IMR-90 (cell line): ENCODE results near the gene INPP5D. TPM values are rescaled to one million over a fixed set of nuclear protein-coding genes. Genes with fewer than 3 reads are reported as not detected.

ENCODE experiments used
- ATAC-seq: fragments of 200-7000 bp; cut with Tn5 transposase; 2 replicates; pipeline ENCODE4 v1.9.1; 2020; ENCODE audit warnings: low read depth, mild to moderate bottlenecking, moderate library complexity
- BruUV-seq: library from RNA; stranded (reverse); fragments of 400-500 nt; replicated peaks from 2 replicates; lab custom pipeline; 2021; lab: Mats Ljungman, UMichigan
- CTCF ChIA-PET: fragments of 300-600 bp; formaldehyde crosslinking; extraction: SDS; loops from one replicate; lab custom pipeline; 2021; ENCODE audit warnings: antibody characterized with exemption; lab: Yijun Ruan, JAX
- POLR2A ChIA-PET: fragments of 300-600 bp; sonication (Branson Sonifier 250); formaldehyde crosslinking; loops from one replicate; lab custom pipeline; 2022; ENCODE audit warnings: antibody characterized with exemption; ENCODE audit not compliant: unreplicated experiment; lab: Charles Lee
- DNase-seq: peaks from one replicate; pipeline ENCODE4 v3.0.0; 2013
- H2AFZ ChIP-seq: replicated peaks from 2 replicates; pipeline ENCODE3; 2013; ENCODE audit warnings: low read length, mild to moderate bottlenecking; ENCODE audit not compliant: poor library complexity
- H2AK5ac ChIP-seq: 2 replicates; pipeline ENCODE4 v1.6.1; 2013; ENCODE audit warnings: low read depth, low read length, inconsistent platforms
- H2AK9ac ChIP-seq: replicated peaks from 2 replicates; pipeline ENCODE3; 2013; ENCODE audit warnings: mild to moderate bottlenecking, low read depth, low read length, moderate library complexity; ENCODE audit not compliant: poor library complexity
- H2BK120ac ChIP-seq: 2 replicates; pipeline ENCODE4 v1.6.1; 2013; ENCODE audit warnings: low read depth, low read length, inconsistent platforms
- H2BK15ac ChIP-seq: 3 replicates; pipeline ENCODE4 v1.6.1; 2013; ENCODE audit warnings: low read depth, low read length, inconsistent platforms
- H2BK20ac ChIP-seq: 2 replicates; pipeline ENCODE4 v1.6.1; 2013; ENCODE audit warnings: low read depth, mild to moderate bottlenecking, inconsistent platforms, low read length, moderate library complexity
- H2BK5ac ChIP-seq: 2 replicates; pipeline ENCODE4 v1.6.1; 2013; ENCODE audit warnings: mild to moderate bottlenecking, low read depth, low read length, inconsistent platforms; ENCODE audit not compliant: poor library complexity, severe bottlenecking
- H3K14ac ChIP-seq: replicated peaks from 2 replicates; pipeline ENCODE4 v1.6.1; 2013; ENCODE audit warnings: low read depth, low read length, inconsistent platforms
- H3K18ac ChIP-seq: 2 replicates; pipeline ENCODE4 v1.6.1; 2013; ENCODE audit warnings: low read depth, low read length, control low read depth
- H3K23ac ChIP-seq: 2 replicates; pipeline ENCODE4 v1.6.1; 2013; ENCODE audit warnings: low read depth, low read length, inconsistent platforms
- H3K27ac ChIP-seq: 2 replicates; pipeline ENCODE4 v1.5.1; 2013; ENCODE audit warnings: mild to moderate bottlenecking, control low read depth, low read length; ENCODE audit not compliant: insufficient read depth
- H3K27me3 ChIP-seq: 2 replicates; pipeline ENCODE4 v1.6.1; 2013; ENCODE audit warnings: low read length; ENCODE audit not compliant: control insufficient read depth, insufficient read depth
- H3K36me3 ChIP-seq: 2 replicates; pipeline ENCODE4 v1.6.1; 2013; ENCODE audit warnings: low read length, mixed read lengths; ENCODE audit not compliant: control insufficient read depth, insufficient read depth
- H3K4ac ChIP-seq: 2 replicates; pipeline ENCODE4 v1.6.1; 2013; ENCODE audit warnings: low read depth, low read length, inconsistent platforms
- H3K4me1 ChIP-seq: 2 replicates; pipeline ENCODE4 v1.6.1; 2013; ENCODE audit warnings: low read length, mixed read lengths; ENCODE audit not compliant: control insufficient read depth, insufficient read depth
- H3K4me2 ChIP-seq: 2 replicates; pipeline ENCODE4 v1.6.1; 2013; ENCODE audit warnings: low read depth, mild to moderate bottlenecking, control low read depth, low read length, moderate library complexity
- H3K4me3 ChIP-seq: 2 replicates; pipeline ENCODE4 v1.5.1; 2013; ENCODE audit warnings: low read depth, mild to moderate bottlenecking, control low read depth, low read length, moderate library complexity; ENCODE audit not compliant: insufficient read depth
- H3K56ac ChIP-seq: 2 replicates; pipeline ENCODE4 v1.6.1; 2013; ENCODE audit warnings: low read length, inconsistent platforms; ENCODE audit not compliant: insufficient read depth; ENCODE audit errors: extremely low read depth
- H3K79me1 ChIP-seq, 2 experiments: 2 replicates each; pipeline ENCODE4 v1.6.1; 2013; ENCODE audit warnings: low read length in 2 of 2, inconsistent platforms in 1 of 2, low read depth in 1 of 2
- H3K9ac ChIP-seq: 2 replicates; pipeline ENCODE4 v1.6.1; 2013; ENCODE audit warnings: low read depth, low read length, control low read depth
- H3K9me1 ChIP-seq: 2 replicates; pipeline ENCODE4 v1.6.1; 2013; ENCODE audit warnings: low read length, inconsistent platforms; ENCODE audit not compliant: insufficient read depth
- H3K9me3 ChIP-seq: 2 replicates; pipeline ENCODE4 v1.6.1; 2013; ENCODE audit warnings: low read length; ENCODE audit not compliant: control insufficient read depth, insufficient read depth
- H4K20me1 ChIP-seq: 2 replicates; pipeline ENCODE4 v1.6.1; 2013; ENCODE audit warnings: low read length, inconsistent platforms; ENCODE audit not compliant: insufficient read depth
- H4K5ac ChIP-seq: 2 replicates; pipeline ENCODE4 v1.6.1; 2013; ENCODE audit warnings: mild to moderate bottlenecking, low read depth, low read length, control low read depth
- H4K8ac ChIP-seq, 2 experiments: 2 replicates each; pipeline ENCODE4 v1.6.1; 2013; ENCODE audit warnings: low read depth in 2 of 2, low read length in 2 of 2, control low read depth in 1 of 2, inconsistent platforms in 1 of 2
- H4K91ac ChIP-seq: 2 replicates; pipeline ENCODE4 v1.6.1; 2013; ENCODE audit warnings: low read depth, low read length, inconsistent platforms; ENCODE audit not compliant: insufficient read depth
- CTCF ChIP-seq: conservative IDR thresholded peaks from 2 replicates; pipeline ENCODE4 v1.5.1; 2012; ENCODE audit warnings: mild to moderate bottlenecking, low read depth, low read length, improper control_type of control experiment
- ELK1 ChIP-seq: fragments of 150-350 bp; IDR thresholded peaks from 2 replicates; pipeline ENCODE4 v1.6.1; 2016; ENCODE audit warnings: low read depth, mild to moderate bottlenecking, low read length, moderate library complexity, borderline replicate concordance
- RFX5 ChIP-seq: IDR thresholded peaks from 2 replicates; pipeline ENCODE4 v1.8.0; 2012; ENCODE audit warnings: low read depth, mild to moderate bottlenecking, low read length, moderate library complexity
- WGBS, 2 experiments: methylation state at CpG; one replicate each; pipeline versions ENCODE4 v1.1.5 to v1.1.7; 2013; ENCODE audit warnings: missing lambda C conversion rate in 2 of 2; ENCODE audit not compliant: insufficient read length in 1 of 2; ENCODE audit errors: extremely low coverage in 2 of 2; 5-methylcytosine and 5-hydroxymethylcytosine counted together
- dilution Hi-C: fragments of 300-500 bp; cut with HindIII; formaldehyde crosslinking; loops from one replicate; pipeline ENCODE4 v1.14.3; 2018; ENCODE audit warnings: low sequenced_read_pairs; ENCODE audit not compliant: unreplicated experiment
- in situ Hi-C: fragments of 300-500 bp; cut with MboI; formaldehyde crosslinking; loops from 3 replicates; pipeline ENCODE4 v1.14.3; 2019; ENCODE audit warnings: low sequenced_read_pairs, inconsistent platforms, mixed read lengths
- intact Hi-C: fragments of 100-400 bp; cut with micrococcal nuclease; formaldehyde crosslinking; loops from 2 replicates; pipeline ENCODE4 v1.10.0; 2022
- polyA plus RNA-seq, 3 experiments: library from polyadenylated mRNA; depleted of rRNA; stranded (reverse); fragments of >200 nt; gene quantifications; 2 replicates each; pipeline ENCODE4 v1.2.3, GENCODE V29; 2012; ENCODE audit warnings: low replicate concordance in 1 of 3
- total RNA-seq: library from RNA; depleted of rRNA; stranded (reverse); fragments of >200 nt; gene quantifications from 2 replicates; pipeline ENCODE4 v1.2.3, GENCODE V29; 2012

The INPP5D gene
- total and polyA plus RNA-seq, 2 of the 4 experiments (the other 2 are of a cell fraction), result 0.18 to 0.29 TPM

- BruUV-seq, result no TSS peak
- in situ Hi-C loops, result no loop called here
Measured at GRCh38 chr2:233114421-233114861, 54.3 kb downstream of the INPP5D start.

More at GRCh38 chr2:233114421-233114861, 54.3 kb downstream of the INPP5D start:
- H2BK5ac ChIP-seq, result no peak overlapping the region
- H3K4me1 ChIP-seq, result no peaks in the 10 kb centered on the region
- no peak overlapping the region for H3K4me2 ChIP-seq
- H3K56ac ChIP-seq, result no peak overlapping the region
- H3K27me3 ChIP-seq, result peaks cover 7% of the 10 kb centered on the region
- no peak overlapping the region for H2AK9ac ChIP-seq
- dilution Hi-C loops (no loop called here), intact Hi-C loops (no loop called here)
- H3K27ac ChIP-seq, result no peak overlapping the region
- H2AFZ ChIP-seq, result peak overlapping the region; percentile 7
- no peak overlapping the region for H4K8ac ChIP-seq
- no peak overlapping the region for H3K4ac ChIP-seq
- H2AK5ac ChIP-seq, result no peak overlapping the region
- no peak overlapping the region for H3K14ac ChIP-seq
- WGBS, 2 experiments, result 75% methylated on average over 1 of the region's 11 CpGs; no CpG with 5 or more reads in 1 of the 2 experiments
- H3K9ac ChIP-seq, result no peak overlapping the region
- ChIA-PET POLR2A (no interaction called here), CTCF (no interaction called here)
- ATAC-seq (no peak), DNase-seq (no peak)
- no peaks in the 10 kb centered on the region for H4K20me1 ChIP-seq
- no peak overlapping the region for H3K4me3 ChIP-seq
- H3K9me1 ChIP-seq, result no peaks in the 10 kb centered on the region
- H3K18ac ChIP-seq, result no peak overlapping the region
- no peak overlapping the region for H3K23ac ChIP-seq
- no peak for TF ChIP-seq CTCF
- TF ChIP-seq RFX5, result no peak
- no peak for TF ChIP-seq ELK1
- no peak overlapping the region for H2BK15ac ChIP-seq
- no peaks in the 10 kb centered on the region for H3K36me3 ChIP-seq
- no peak overlapping the region for H4K91ac ChIP-seq
- H3K79me1 ChIP-seq, result no peaks in the 10 kb centered on the region
- H3K9me3 ChIP-seq, result no peaks in the 10 kb centered on the region
- no peak overlapping the region for H2BK20ac ChIP-seq
- no peak overlapping the region for H2BK120ac ChIP-seq
- no peak overlapping the region for H4K5ac ChIP-seq
